Measurements from ENCODE around the gene PCCA.

The PCCA gene

GRCh38 chr13:100484702-100485101 is 395.8 kb downstream of the PCCA start:
- no peak for DNase-seq

- no peak for DNase-seq
These were observed 396.4 kb downstream of the PCCA start for GRCh38 chr13:100485265-100485664.

GRCh38 chr13:100490692-100491091 is 401.8 kb downstream of the PCCA start:
- no peak for DNase-seq

- DNase-seq, result no peak
These were observed 402.4 kb downstream of the PCCA start for GRCh38 chr13:100491164-100491842.

GRCh38 chr13:100493418-100493817 is 404.5 kb downstream of the PCCA start:
- DNase-seq, result no peak

- no peak for DNase-seq
These were observed 406.6 kb downstream of the PCCA start for GRCh38 chr13:100495455-100495854.

- DNase-seq, result no peak
These were observed 408.5 kb downstream of the PCCA start for GRCh38 chr13:100497389-100497788.

GRCh38 chr13:100502446-100502845 is 413.6 kb downstream of the PCCA start:
- DNase-seq, result no peak

GRCh38 chr13:100503622-100504021 is 414.7 kb downstream of the PCCA start:
- DNase-seq, result no peak

GRCh38 chr13:100506154-100506553 is 417.3 kb downstream of the PCCA start:
- DNase-seq, result peak; percentile 66

- no peak for DNase-seq
These were observed 417.9 kb downstream of the PCCA start for GRCh38 chr13:100506600-100507422.

GRCh38 chr13:100508455-100508854 is 419.6 kb downstream of the PCCA start:
- DNase-seq, result no peak

GRCh38 chr13:100508996-100509395 is 420.1 kb downstream of the PCCA start:
- DNase-seq, result no peak

- no peak for DNase-seq
These were observed 421.5 kb downstream of the PCCA start for GRCh38 chr13:100510208-100510957.

GRCh38 chr13:100511466-100511865 is 422.6 kb downstream of the PCCA start:
- DNase-seq, result no peak

GRCh38 chr13:100512422-100512821 is 423.5 kb downstream of the PCCA start:
- DNase-seq, result no peak

GRCh38 chr13:100513171-100513570 is 424.3 kb downstream of the PCCA start:
- no peak for DNase-seq

- DNase-seq, result no peak
These were observed 425.2 kb downstream of the PCCA start for GRCh38 chr13:100513987-100514670.

GRCh38 chr13:100514788-100515409 is 426.0 kb downstream of the PCCA start:
- peak; percentile 77 for DNase-seq

- DNase-seq, result no peak
These were observed 426.5 kb downstream of the PCCA start for GRCh38 chr13:100515410-100515800.

GRCh38 chr13:100517135-100517534 is 428.2 kb downstream of the PCCA start:
- no peak for DNase-seq

GRCh38 chr13:100517728-100518127 is 428.8 kb downstream of the PCCA start:
- no peak for DNase-seq
